ENCODE measurements around the gene METTL8.

DNA sequence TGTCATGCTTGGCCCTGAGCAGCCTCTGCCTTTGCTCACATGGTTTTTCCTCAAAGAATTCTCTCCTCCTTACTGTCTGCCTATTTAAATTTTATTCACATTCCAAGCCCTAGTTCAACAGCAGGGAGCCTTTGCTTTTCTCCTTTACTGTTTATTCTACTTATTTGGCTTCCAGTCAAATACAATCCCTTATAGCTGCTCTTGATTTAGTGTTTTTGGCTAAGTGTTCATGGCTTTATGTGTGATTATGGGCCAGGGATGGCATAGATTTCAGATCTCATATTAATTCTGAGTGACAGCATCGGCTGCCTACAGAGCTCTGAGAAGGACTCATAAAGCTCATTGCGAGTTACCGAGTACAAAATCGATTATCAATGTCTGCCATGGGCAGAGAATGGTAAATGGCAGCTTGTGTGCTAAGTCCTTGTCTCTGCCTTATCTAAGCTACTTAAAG, 106.7 kb downstream of the METTL8 start:
- TF ChIP-seq, protein P1, sequence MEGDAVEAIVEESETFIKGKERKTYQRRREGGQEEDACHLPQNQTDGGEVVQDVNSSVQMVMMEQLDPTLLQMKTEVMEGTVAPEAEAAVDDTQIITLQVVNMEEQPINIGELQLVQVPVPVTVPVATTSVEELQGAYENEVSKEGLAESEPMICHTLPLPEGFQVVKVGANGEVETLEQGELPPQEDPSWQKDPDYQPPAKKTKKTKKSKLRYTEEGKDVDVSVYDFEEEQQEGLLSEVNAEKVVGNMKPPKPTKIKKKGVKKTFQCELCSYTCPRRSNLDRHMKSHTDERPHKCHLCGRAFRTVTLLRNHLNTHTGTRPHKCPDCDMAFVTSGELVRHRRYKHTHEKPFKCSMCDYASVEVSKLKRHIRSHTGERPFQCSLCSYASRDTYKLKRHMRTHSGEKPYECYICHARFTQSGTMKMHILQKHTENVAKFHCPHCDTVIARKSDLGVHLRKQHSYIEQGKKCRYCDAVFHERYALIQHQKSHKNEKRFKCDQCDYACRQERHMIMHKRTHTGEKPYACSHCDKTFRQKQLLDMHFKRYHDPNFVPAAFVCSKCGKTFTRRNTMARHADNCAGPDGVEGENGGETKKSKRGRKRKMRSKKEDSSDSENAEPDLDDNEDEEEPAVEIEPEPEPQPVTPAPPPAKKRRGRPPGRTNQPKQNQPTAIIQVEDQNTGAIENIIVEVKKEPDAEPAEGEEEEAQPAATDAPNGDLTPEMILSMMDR (conservative IDR thresholded peaks at IDR 0.05), result no peak
- no peak for TF ChIP-seq ZFX (IDR thresholded peaks at IDR 0.05)
